CD4-positive, alpha-beta T cell treated with Interleukin-15 for 4 hours (primary cell): ENCODE results near the gene SART3.

Source experiments
- DNase-seq: peaks from one replicate; pipeline ENCODE4 v3.0.0-alpha.2; 2020; ENCODE audit warnings: low spot score

Gene SART3

GRCh38 chr12:108484431-108484830 is 76.5 kb downstream of the SART3 start:
- DNase-seq: no peak

GRCh38 chr12:108483213-108484059 is 77.5 kb downstream of the SART3 start:
- no peak for DNase-seq

- DNase-seq: no peak
Observed at GRCh38 chr12:108482717-108483212, 78.2 kb downstream of the SART3 start.

GRCh38 chr12:108479364-108480070 is 81.5 kb downstream of the SART3 start:
- no peak for DNase-seq

- DNase-seq: no peak
Observed at GRCh38 chr12:108478611-108479206, 82.3 kb downstream of the SART3 start.

- no peak for DNase-seq
Observed at GRCh38 chr12:108477881-108478259, 83.1 kb downstream of the SART3 start.

GRCh38 chr12:108477055-108477880 is 83.7 kb downstream of the SART3 start:
- no peak for DNase-seq

GRCh38 chr12:108475396-108475795 is 85.6 kb downstream of the SART3 start:
- DNase-seq: no peak

- DNase-seq: no peak
Observed at GRCh38 chr12:108473400-108474055, 87.4 kb downstream of the SART3 start.
